Measurements from ENCODE around the gene ANKRD11. TPM values are rescaled to one million over a fixed set of nuclear protein-coding genes. Genes with fewer than 3 reads are reported as not detected.
"Not testable (repeated sequence)": the region's sequence is repeated elsewhere in the genome, so short reads cannot be mapped to it uniquely, and the experiment has no call there.

ANKRD11 gene
- polyA plus RNA-seq, 1 donor from 2014 or later, result 32.5 TPM

GRCh38 chr16:89437251-89437987 lies 52.9 kb downstream of the ANKRD11 start:
- TF ChIP-seq SMC3 (conservative IDR thresholded peaks at IDR 0.05; ENCODE audit: poor library complexity), result no peak
- no peak for TF ChIP-seq POLR2AphosphoS5 (IDR thresholded peaks at IDR 0.05)
- TF ChIP-seq REST (IDR thresholded peaks at IDR 0.05; ENCODE audit: borderline replicate concordance), result no peak
- no peak for TF ChIP-seq MXI1 (conservative IDR thresholded peaks at IDR 0.05; ENCODE audit: poor library complexity, severe bottlenecking)
- TF ChIP-seq EP300 (conservative IDR thresholded peaks at IDR 0.05; ENCODE audit: poor library complexity, severe bottlenecking), result no peak
- no peak for TF ChIP-seq CTCF (IDR thresholded peaks at IDR 0.05; ENCODE audit: poor library complexity, severe bottlenecking)
- no peak for TF ChIP-seq RAD21 (conservative IDR thresholded peaks at IDR 0.05)
- no peak for TF ChIP-seq TAF1 (IDR thresholded peaks at IDR 0.05; ENCODE audit: low read depth)
- TF ChIP-seq EZH2 (IDR thresholded peaks at IDR 0.05; ENCODE audit: borderline replicate concordance, insufficient read depth, low read length, poor library complexity, severe bottlenecking), result no peak
- Histone ChIP-seq H3K36me3 (ENCODE audit: insufficient read depth, low read length) (no peaks in the 10 kb centered on the region), H3K27ac (ENCODE audit: low read length) (no peak overlapping the region), H3K79me2 (replicated peaks; ENCODE audit: insufficient read depth, low read length) (peaks cover 94% of the 10 kb centered on the region), H2AFZ (ENCODE audit: low read depth, low read length) (no peak overlapping the region), H3K9me2 (ENCODE audit: insufficient read depth, low read length) (no peaks in the 10 kb centered on the region), H3K27me3 (ENCODE audit: insufficient read depth, low read depth, low read length) (no peaks in the 10 kb centered on the region), H3K9me3 (ENCODE audit: low read length) (no peaks in the 10 kb centered on the region), H3K4me2 (ENCODE audit: low read length) (no peak overlapping the region), H3F3A (ENCODE audit: insufficient read depth, low read length, poor library complexity, severe bottlenecking) (no peaks in the 10 kb centered on the region), H3K9ac (ENCODE audit: low read length) (no peak overlapping the region), H4K20me1 (ENCODE audit: insufficient read depth) (peaks cover 5% of the 10 kb centered on the region), H3K4me3 (ENCODE audit: low read length) (no peak overlapping the region)

GRCh38 chr16:89436366-89436765 lies 54.0 kb downstream of the ANKRD11 start:
- Histone ChIP-seq H3K9me2 (ENCODE audit: insufficient read depth, low read length) (no peaks in the 10 kb centered on the region), H3K9me3 (ENCODE audit: low read length) (no peaks in the 10 kb centered on the region), H3K79me2 (replicated peaks; ENCODE audit: insufficient read depth, low read length) (peaks cover 96% of the 10 kb centered on the region), H3K4me3 (ENCODE audit: low read length) (no peak overlapping the region), H3K27me3 (ENCODE audit: insufficient read depth, low read depth, low read length) (no peaks in the 10 kb centered on the region), H3K4me2 (ENCODE audit: low read length) (no peak overlapping the region), H4K20me1 (ENCODE audit: insufficient read depth) (no peaks in the 10 kb centered on the region), H3K27ac (ENCODE audit: low read length) (no peak overlapping the region), H3F3A (ENCODE audit: insufficient read depth, low read length, poor library complexity, severe bottlenecking) (no peaks in the 10 kb centered on the region), H2AFZ (ENCODE audit: low read depth, low read length) (no peak overlapping the region), H3K9ac (ENCODE audit: low read length) (no peak overlapping the region), H3K36me3 (ENCODE audit: insufficient read depth, low read length) (no peaks in the 10 kb centered on the region)
- TF ChIP-seq SMC3 (conservative IDR thresholded peaks at IDR 0.05; ENCODE audit: poor library complexity) (no peak), EP300 (conservative IDR thresholded peaks at IDR 0.05; ENCODE audit: poor library complexity, severe bottlenecking) (no peak), MXI1 (conservative IDR thresholded peaks at IDR 0.05; ENCODE audit: poor library complexity, severe bottlenecking) (no peak), REST (IDR thresholded peaks at IDR 0.05; ENCODE audit: borderline replicate concordance) (no peak), RAD21 (conservative IDR thresholded peaks at IDR 0.05) (no peak), CTCF (IDR thresholded peaks at IDR 0.05; ENCODE audit: poor library complexity, severe bottlenecking) (no peak), POLR2AphosphoS5 (IDR thresholded peaks at IDR 0.05) (no peak), EZH2 (IDR thresholded peaks at IDR 0.05; ENCODE audit: borderline replicate concordance, insufficient read depth, low read length, poor library complexity, severe bottlenecking) (no peak), TAF1 (IDR thresholded peaks at IDR 0.05; ENCODE audit: low read depth) (no peak)

- H3K36me3 ChIP-seq (ENCODE audit: insufficient read depth, low read length); H3K9ac ChIP-seq (ENCODE audit: low read length); H2AFZ ChIP-seq (ENCODE audit: low read depth, low read length); H3K4me3 ChIP-seq (ENCODE audit: low read length); H3F3A ChIP-seq (ENCODE audit: insufficient read depth, low read length, poor library complexity, severe bottlenecking); H3K27me3 ChIP-seq (ENCODE audit: insufficient read depth, low read depth, low read length); H3K9me2 ChIP-seq (ENCODE audit: insufficient read depth, low read length); H3K27ac ChIP-seq (ENCODE audit: low read length); H3K4me2 ChIP-seq (ENCODE audit: low read length); H4K20me1 ChIP-seq (ENCODE audit: insufficient read depth); H3K9me3 ChIP-seq (ENCODE audit: low read length): not testable (repeated sequence)
- peaks cover 94% of the 10 kb centered on the region for H3K79me2 ChIP-seq (replicated peaks; ENCODE audit: insufficient read depth, low read length)
Observed at GRCh38 chr16:89435059-89435458, 55.3 kb downstream of the ANKRD11 start.
